H1 (cell line): ENCODE data around the gene MYO7B. TPM values are rescaled to one million over a fixed set of nuclear protein-coding genes. Genes with fewer than 3 reads are reported as not detected.

Experiments used
- CTCF ChIA-PET: fragments of 300-600 bp; sonication (Branson Sonifier 250); formaldehyde crosslinking; loops from one replicate; lab custom pipeline; 2021; ENCODE audit not compliant: partially characterized antibody; lab: Charles Lee
- POLR2A ChIA-PET: fragments of 300-600 bp; sonication (Branson Sonifier 250); formaldehyde crosslinking; loops from one replicate; lab custom pipeline; 2021; ENCODE audit warnings: inconsistent platforms; ENCODE audit not compliant: partially characterized antibody; lab: Charles Lee
- DNase-seq, 2 experiments: peaks; one replicate each; pipeline versions ENCODE4 v3.0.0 to v3.0.0-alpha.2; 2010 to 2022; ENCODE audit warnings: low spot score in 2 of 2, low read depth in 1 of 2, mixed read lengths in 1 of 2
- FAIRE-seq: peaks from 2 replicates; lab custom pipeline; 2011; peaks lifted over from hg19 to GRCh38; lab: Jason Lieb, UNC
- H2AFZ ChIP-seq: 2 replicates; pipeline ENCODE4 v1.8.1; 2012; ENCODE audit warnings: low read length, inconsistent platforms
- H2AK5ac ChIP-seq: 2 replicates; pipeline ENCODE4 v1.6.1; 2013; ENCODE audit warnings: low read depth, low read length
- H2BK120ac ChIP-seq: replicated peaks from 2 replicates; pipeline ENCODE3; 2013; ENCODE audit warnings: low read depth, low read length, inconsistent platforms
- H2BK12ac ChIP-seq: 2 replicates; pipeline ENCODE4 v1.6.1; 2013; ENCODE audit warnings: low read depth, low read length
- H2BK15ac ChIP-seq: 2 replicates; pipeline ENCODE4 v1.6.1; 2013; ENCODE audit warnings: low read length
- H2BK20ac ChIP-seq: 2 replicates; pipeline ENCODE4 v1.6.1; 2013; ENCODE audit warnings: low read length
- H2BK5ac ChIP-seq: 2 replicates; pipeline ENCODE4 v1.6.1; 2013; ENCODE audit warnings: low read depth, low read length
- H3K14ac ChIP-seq: 2 replicates; pipeline ENCODE4 v1.6.1; 2013; ENCODE audit warnings: inconsistent platforms; ENCODE audit not compliant: insufficient read length
- H3K18ac ChIP-seq: 2 replicates; pipeline ENCODE4 v1.6.1; 2013; ENCODE audit warnings: low read length; ENCODE audit errors: extremely low read depth
- H3K23ac ChIP-seq: 2 replicates; pipeline ENCODE4 v1.6.1; 2013; ENCODE audit warnings: inconsistent platforms; ENCODE audit not compliant: insufficient read length
- H3K23me2 ChIP-seq: 2 replicates; pipeline ENCODE4 v1.6.1; 2013; ENCODE audit warnings: low read depth, low read length
- H3K27ac ChIP-seq: 2 replicates; pipeline ENCODE4 v1.6.1; 2011; ENCODE audit warnings: low read depth, low read length, inconsistent platforms
- H3K27me3 ChIP-seq, 4 experiments: replicated peaks in 1 of 4; 1 replicate in 1 of 4; 2 replicates in 3 of 4; pipeline versions ENCODE4 v1.6.1 to v1.8.1; 2011 to 2013; ENCODE audit warnings: low read length in 3 of 4, mild to moderate bottlenecking in 3 of 4, inconsistent platforms in 2 of 4, mixed read lengths in 2 of 4, moderate library complexity in 1 of 4; ENCODE audit not compliant: control insufficient read depth in 3 of 4, insufficient read depth in 3 of 4; ENCODE audit errors: extremely low read depth in 1 of 4
- H3K36me3 ChIP-seq, 4 experiments: 2 replicates each; pipeline versions ENCODE4 v1.6.1 to v1.8.1; 2011 to 2013; ENCODE audit warnings: mild to moderate bottlenecking in 4 of 4, low read length in 3 of 4, moderate library complexity in 2 of 4, control low read depth in 1 of 4, inconsistent platforms in 1 of 4; ENCODE audit not compliant: insufficient read depth in 4 of 4, control insufficient read depth in 2 of 4
- H3K4ac ChIP-seq: replicated peaks from 2 replicates; pipeline ENCODE3; 2013; ENCODE audit warnings: low read length, low read depth, mixed read lengths, inconsistent platforms; ENCODE audit not compliant: insufficient read length
- H3K4me1 ChIP-seq, 4 experiments: replicated peaks in 1 of 4; 1 replicate in 1 of 4; 2 replicates in 3 of 4; pipeline versions ENCODE4 v1.6.1 to v1.8.1; 2011 to 2013; ENCODE audit warnings: low read length in 3 of 4, inconsistent platforms in 2 of 4, mixed read lengths in 1 of 4; ENCODE audit not compliant: insufficient read depth in 4 of 4, control insufficient read depth in 3 of 4
- H3K4me2 ChIP-seq, 2 experiments: 2 replicates each; pipeline versions ENCODE4 v1.6.1 to v1.8.1; 2011 to 2013; ENCODE audit warnings: low read depth in 2 of 2, low read length in 2 of 2, control low read depth in 1 of 2, inconsistent platforms in 1 of 2, mild to moderate bottlenecking in 1 of 2; ENCODE audit not compliant: insufficient read depth in 1 of 2
- H3K4me3 ChIP-seq, 4 experiments: fragments of 200-600, 300-600 bp in 1 of 4; sonication (generic), shearing (Covaris generic), sonication (Bioruptor Twin) in 1 of 4; 2 replicates each; pipeline versions ENCODE4 v1.5.1 to v1.8.1; 2011 to 2016; ENCODE audit warnings: low read length in 4 of 4, low read depth in 3 of 4, control low read depth in 2 of 4, inconsistent platforms in 2 of 4, mild to moderate bottlenecking in 2 of 4, mixed read lengths in 1 of 4, moderate library complexity in 1 of 4; ENCODE audit not compliant: insufficient read depth in 2 of 4; ENCODE audit errors: extremely low read depth in 1 of 4
- H3K56ac ChIP-seq: replicated peaks from 2 replicates; pipeline ENCODE3; 2013; ENCODE audit warnings: low read depth, mild to moderate bottlenecking, mixed read lengths, low read length, inconsistent platforms; ENCODE audit not compliant: insufficient read length
- H3K79me1 ChIP-seq: 2 replicates; pipeline ENCODE4 v1.6.1; 2013; ENCODE audit warnings: low read depth, low read length, control low read depth
- H3K79me2 ChIP-seq, 2 experiments: 2 replicates each; pipeline versions ENCODE4 v1.6.1 to v1.8.1; 2012 to 2013; ENCODE audit warnings: low read length in 2 of 2, mild to moderate bottlenecking in 2 of 2, inconsistent platforms in 1 of 2; ENCODE audit not compliant: insufficient read depth in 2 of 2, control insufficient read depth in 1 of 2
- H3K9ac ChIP-seq, 4 experiments: replicated peaks in 1 of 4; 1 replicate in 1 of 4; 2 replicates in 3 of 4; pipeline versions ENCODE4 v1.6.1 to v1.8.1; 2011 to 2013; ENCODE audit warnings: low read depth in 3 of 4, low read length in 3 of 4, control low read depth in 2 of 4, mild to moderate bottlenecking in 2 of 4, moderate library complexity in 2 of 4, inconsistent platforms in 1 of 4; ENCODE audit errors: extremely low read depth in 1 of 4
- H3K9me3 ChIP-seq, 2 experiments: 2 replicates each; pipeline versions ENCODE4 v1.6.1 to v1.8.1; 2012 to 2013; ENCODE audit warnings: mild to moderate bottlenecking in 2 of 2, moderate library complexity in 2 of 2, control low read depth in 1 of 2, inconsistent platforms in 1 of 2, low read depth in 1 of 2, low read length in 1 of 2, mixed read lengths in 1 of 2; ENCODE audit not compliant: insufficient read depth in 2 of 2
- H4K20me1 ChIP-seq, 2 experiments: replicated peaks in 1 of 2; 2 replicates each; pipeline versions ENCODE3 to v1.8.1; 2011 to 2013; ENCODE audit warnings: inconsistent platforms in 2 of 2, low read length in 2 of 2, mild to moderate bottlenecking in 1 of 2; ENCODE audit not compliant: insufficient read depth in 2 of 2, control insufficient read depth in 1 of 2
- H4K5ac ChIP-seq: 2 replicates; pipeline ENCODE4 v1.6.1; 2013; ENCODE audit warnings: low read length, low read depth, mixed read lengths, inconsistent platforms; ENCODE audit not compliant: insufficient read length
- H4K8ac ChIP-seq: 2 replicates; pipeline ENCODE4 v1.8.0; 2013; ENCODE audit warnings: mild to moderate bottlenecking, moderate library complexity, low read length, inconsistent platforms; ENCODE audit not compliant: insufficient read depth; ENCODE audit errors: extremely low read depth
- H4K91ac ChIP-seq: replicated peaks from 2 replicates; pipeline ENCODE3; 2013; ENCODE audit warnings: low read length, mixed read lengths, inconsistent platforms; ENCODE audit not compliant: insufficient read length
- BACH1 ChIP-seq: IDR thresholded peaks from 2 replicates; pipeline ENCODE4 v1.6.1; 2012; ENCODE audit warnings: low read length, improper control_type of control experiment
- BRCA1 ChIP-seq: IDR thresholded peaks from 2 replicates; pipeline ENCODE4 v1.6.1; 2012; ENCODE audit warnings: low read depth, low read length, improper control_type of control experiment
- CEBPB ChIP-seq: IDR thresholded peaks from 2 replicates; pipeline ENCODE4 v1.6.1; 2012; ENCODE audit warnings: low read depth, low read length
- EGR1 ChIP-seq: IDR thresholded peaks from 2 replicates; pipeline ENCODE4 v1.6.1; 2011; ENCODE audit warnings: low read depth, low read length, borderline replicate concordance
- HDAC2 ChIP-seq, 2 experiments: fragments of 300-600 bp in 1 of 2; sonication (generic) in 1 of 2; IDR thresholded peaks; 2 replicates each; pipeline ENCODE4 v1.6.1; 2011 to 2012; ENCODE audit warnings: low read depth in 2 of 2, low read length in 2 of 2, mild to moderate bottlenecking in 2 of 2, moderate library complexity in 2 of 2, borderline replicate concordance in 1 of 2, inconsistent platforms in 1 of 2
- KDM4A ChIP-seq: IDR thresholded peaks from one replicate; pipeline ENCODE4 v1.7.1; 2012; ENCODE audit warnings: low read depth, mild to moderate bottlenecking, moderate library complexity, low read length, inconsistent platforms; ENCODE audit not compliant: severe bottlenecking
- POLR2A ChIP-seq, 2 experiments: IDR thresholded peaks; 1 replicate in 1 of 2; 2 replicates in 1 of 2; pipeline ENCODE4 v1.6.1; 2011; ENCODE audit warnings: low read depth in 2 of 2, low read length in 2 of 2, mild to moderate bottlenecking in 2 of 2; ENCODE audit errors: control extremely low read depth in 1 of 2
- POLR2AphosphoS5 ChIP-seq: IDR thresholded peaks from 2 replicates; pipeline ENCODE4 v1.6.1; 2011; ENCODE audit warnings: low read depth, low read length
- RBBP5 ChIP-seq: IDR thresholded peaks from 2 replicates; pipeline ENCODE4 v1.7.1; 2012; ENCODE audit warnings: low read depth, mild to moderate bottlenecking, inconsistent platforms, low read length, moderate library complexity, borderline replicate concordance
- RNF2 ChIP-seq: fragments of 200-900, 300-1000 bp; sonication (generic); IDR thresholded peaks from 2 replicates; pipeline ENCODE4 v1.7.1; 2016; ENCODE audit warnings: borderline replicate concordance, low read depth, mild to moderate bottlenecking, antibody characterized with exemption, low read length; ENCODE audit not compliant: poor library complexity, severe bottlenecking; ENCODE audit errors: missing control alignments
- SP1 ChIP-seq: IDR thresholded peaks from 2 replicates; pipeline ENCODE4 v1.6.1; 2011; ENCODE audit warnings: low read depth, low read length
- TAF1 ChIP-seq: IDR thresholded peaks from 2 replicates; pipeline ENCODE4 v1.6.1; 2011; ENCODE audit warnings: mild to moderate bottlenecking, low read depth, low read length
- TBP ChIP-seq: IDR thresholded peaks from 2 replicates; pipeline ENCODE4 v1.6.1; 2011; ENCODE audit warnings: low read depth, low read length, improper control_type of control experiment
- ZNF274 ChIP-seq: IDR thresholded peaks from 2 replicates; pipeline ENCODE4 v1.7.0; 2012; ENCODE audit warnings: low read length, borderline replicate concordance; ENCODE audit errors: extremely low read depth
- WGBS, 2 experiments: shearing (Covaris generic) in 1 of 2; methylation state at CpG; one replicate each; pipeline versions ENCODE4 v1.1.6 to v1.1.7; 2013 to 2015; ENCODE audit warnings: low lambda C conversion rate in 2 of 2, mixed read lengths in 2 of 2, inconsistent platforms in 1 of 2, low coverage in 1 of 2, missing lambda C conversion rate in 1 of 2; ENCODE audit not compliant: insufficient replicate concordance in 2 of 2, insufficient coverage in 1 of 2, insufficient read length in 1 of 2; ENCODE audit errors: extremely low coverage in 1 of 2, missing lambda C conversion rate in 1 of 2; 5-methylcytosine and 5-hydroxymethylcytosine counted together
- polyA plus RNA-seq, 7 experiments: library from polyadenylated mRNA; depleted of rRNA in 3 of 7; stranded (reverse) in 5 of 7; unstranded in 2 of 7; fragments of >200 nt in 5 of 7; fragments of 200-250 nt in 2 of 7; gene quantifications; 1 replicate in 5 of 7; 2 replicates in 1 of 7; 4 replicates in 1 of 7; pipeline versions ENCODE4 v1.2.1 to v1.2.3, GENCODE V29; 2011 to 2013; ENCODE audit warnings: missing spikeins in 2 of 7, mixed read lengths in 2 of 7
- total RNA-seq: library from RNA; stranded (reverse); fragmentation: NEBNext Ultra II Directional; extraction: Animal tissue kit (Norgen Biotek cat#: 25700); gene quantifications from 2 replicates; pipeline ENCODE4 v1.2.1, GENCODE V29; 2021

MYO7B gene
- total and polyA plus RNA-seq, 2 of the 8 experiments (the other 6 are each of a cell fraction or from before 2014, with no cell fraction given) = not detected

GRCh38 chr2:127627740-127628571 is 92.5 kb downstream of the MYO7B start:
- Histone ChIP-seq H3K9me3 (no peaks in the 10 kb centered on the region), H4K8ac (no peak overlapping the region), H2BK15ac (no peak overlapping the region), H3K9ac (no peak overlapping the region), H3K56ac (no peak overlapping the region), H2BK20ac (no peak overlapping the region), H3K79me2 (no peaks in the 10 kb centered on the region), H3K18ac (no peak overlapping the region), H4K5ac (no peak overlapping the region), H3K79me1 (no peaks in the 10 kb centered on the region), H3K27me3 (no peaks in the 10 kb centered on the region), H2AK5ac (no peak overlapping the region), H2BK120ac (no peak overlapping the region), H2BK5ac (no peak overlapping the region), H3K23ac (no peak overlapping the region), H3K23me2 (no peaks in the 10 kb centered on the region), H2AFZ (no peak overlapping the region), H3K14ac (no peak overlapping the region), H2BK12ac (no peak overlapping the region), H3K36me3 (no peaks in the 10 kb centered on the region), H3K4me3 (no peak overlapping the region), H3K4me1 (no peaks in the 10 kb centered on the region), H3K4me2 (no peak overlapping the region), H4K20me1 (no peaks in the 10 kb centered on the region), H3K27ac (no peak overlapping the region), H4K91ac (no peak overlapping the region), H3K4ac (no peak overlapping the region)
- ChIA-PET CTCF (interaction anchor here (0.9 to 6.4 kb wide), 4 partner anchors 12 to 26 kb away, joined by 3 to 50 read pairs (median 3); no protein-coding TSS in a partner anchor), POLR2A (no interaction called here)
- FAIRE-seq (no peak), DNase-seq (no peak)
- WGBS, 2 experiments = 91% methylated on average over 18 of the region's 18 CpGs; no CpG with 5 or more reads in 1 of the 2 experiments
- TF ChIP-seq BRCA1 (no peak), RNF2 (no peak), EGR1 (no peak), CEBPB (no peak), KDM4A (no peak), TBP (no peak), RBBP5 (no peak), POLR2AphosphoS5 (no peak), BACH1 (no peak), SP1 (no peak), TAF1 (no peak), POLR2A (IDR thresholded peaks at IDR 0.05; ENCODE audit: control extremely low read depth in 1 of 2, low read depth in 2 of 2, low read length in 2 of 2) (no peak), ZNF274 (no peak), HDAC2 (IDR thresholded peaks at IDR 0.05; ENCODE audit: borderline replicate concordance in 1 of 2, low read depth in 2 of 2, low read length in 2 of 2) (no peak)
